ENCODE data around the gene C5orf15. TPM values are rescaled to one million over a fixed set of nuclear protein-coding genes. Genes with fewer than 3 reads are reported as not detected.

C5orf15 gene
- total RNA-seq, 1 experiment from 2014 or later: 28.8 TPM

DNA sequence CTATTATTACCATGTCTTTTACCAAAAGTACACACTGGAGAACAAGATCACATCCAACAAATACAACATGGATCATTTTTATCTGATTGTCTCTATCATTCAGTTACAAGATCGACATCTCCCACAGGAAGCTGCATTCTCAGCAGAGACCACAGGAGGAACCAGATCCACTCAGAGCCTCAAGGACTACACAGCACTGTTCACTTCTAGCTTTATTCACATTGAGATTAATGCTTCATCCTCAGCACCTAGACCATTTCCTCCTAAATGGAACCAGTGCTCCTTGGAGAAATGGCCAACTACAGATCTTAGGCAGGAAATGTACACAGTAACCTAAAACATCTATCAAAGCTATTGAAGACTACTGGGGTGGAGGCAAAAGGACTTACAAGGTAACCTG, 13.3 kb upstream of the C5orf15 start:
- ATAC-seq: peak; percentile 60; the same call in 1 of the 2 replicates
- Histone ChIP-seq H3K4me3 (replicated peaks in 1 of 2; ENCODE audit: low read depth in 1 of 2, low read length in 2 of 2) (no peak overlapping the region), H3K9me2 (ENCODE audit: insufficient read depth) (no peaks in the 10 kb centered on the region), H2AFZ (ENCODE audit: low read depth, low read length, poor library complexity, severe bottlenecking) (no peak overlapping the region), H3K9ac (ENCODE audit: low read length) (no peak overlapping the region), H3K27ac (ENCODE audit: low read depth, low read length) (no peak overlapping the region), H3K4me2 (ENCODE audit: low read length) (no peak overlapping the region), H3K79me2 (ENCODE audit: insufficient read depth, low read length) (peaks cover 86% of the 10 kb centered on the region), H3K4me1 (ENCODE audit: control insufficient read depth in 1 of 2, insufficient read depth in 2 of 2, low read length in 2 of 2) (no peaks in the 10 kb centered on the region), H3K9me3 (ENCODE audit: control insufficient read depth in 1 of 2, insufficient read depth in 1 of 2, low read depth in 1 of 2, low read length in 2 of 2) (no peaks in the 10 kb centered on the region), H3K36me3 (ENCODE audit: control insufficient read depth in 1 of 2, insufficient read depth in 2 of 2, low read length in 2 of 2) (peaks cover 47 to 50% of the 10 kb centered on the region in 2 experiments), H3K27me3 (ENCODE audit: insufficient read depth, low read length) (no peaks in the 10 kb centered on the region), H4K20me1 (ENCODE audit: insufficient read depth) (peaks cover 9% of the 10 kb centered on the region; the same call in 1 of the 2 replicates)
- no peak for TF ChIP-seq JUND (IDR thresholded peaks at IDR 0.05)
- TF ChIP-seq, protein P1, sequence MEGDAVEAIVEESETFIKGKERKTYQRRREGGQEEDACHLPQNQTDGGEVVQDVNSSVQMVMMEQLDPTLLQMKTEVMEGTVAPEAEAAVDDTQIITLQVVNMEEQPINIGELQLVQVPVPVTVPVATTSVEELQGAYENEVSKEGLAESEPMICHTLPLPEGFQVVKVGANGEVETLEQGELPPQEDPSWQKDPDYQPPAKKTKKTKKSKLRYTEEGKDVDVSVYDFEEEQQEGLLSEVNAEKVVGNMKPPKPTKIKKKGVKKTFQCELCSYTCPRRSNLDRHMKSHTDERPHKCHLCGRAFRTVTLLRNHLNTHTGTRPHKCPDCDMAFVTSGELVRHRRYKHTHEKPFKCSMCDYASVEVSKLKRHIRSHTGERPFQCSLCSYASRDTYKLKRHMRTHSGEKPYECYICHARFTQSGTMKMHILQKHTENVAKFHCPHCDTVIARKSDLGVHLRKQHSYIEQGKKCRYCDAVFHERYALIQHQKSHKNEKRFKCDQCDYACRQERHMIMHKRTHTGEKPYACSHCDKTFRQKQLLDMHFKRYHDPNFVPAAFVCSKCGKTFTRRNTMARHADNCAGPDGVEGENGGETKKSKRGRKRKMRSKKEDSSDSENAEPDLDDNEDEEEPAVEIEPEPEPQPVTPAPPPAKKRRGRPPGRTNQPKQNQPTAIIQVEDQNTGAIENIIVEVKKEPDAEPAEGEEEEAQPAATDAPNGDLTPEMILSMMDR (IDR thresholded peaks at IDR 0.05 in 2 of 3, conservative IDR thresholded peaks at IDR 0.05 in 1 of 3; ENCODE audit: borderline replicate concordance in 1 of 3, insufficient read depth in 1 of 3, low read depth in 2 of 3, low read length in 2 of 3): peak in 1 of 3 experiments; percentile 13; a peak in 2 of 6 replicates
- ChIA-PET POLR2A (no interaction called here), CTCF (interaction anchor here (1.3 kb wide), 1 partner anchor 16 kb away, joined by 6 read pairs; no protein-coding TSS in a partner anchor), RAD21 (ENCODE audit: low non-redundant PET in 1 of 2, low total read pairs in 2 of 2, uncharacterized antibody in 2 of 2, unreplicated experiment in 2 of 2) (no interaction called here)
- intact Hi-C loops (cut with micrococcal nuclease): no loop called here
- BruUV-seq (replicated peaks): no TSS peak
- DNase-seq (ENCODE audit: low read depth, low spot score): no peak

DNA sequence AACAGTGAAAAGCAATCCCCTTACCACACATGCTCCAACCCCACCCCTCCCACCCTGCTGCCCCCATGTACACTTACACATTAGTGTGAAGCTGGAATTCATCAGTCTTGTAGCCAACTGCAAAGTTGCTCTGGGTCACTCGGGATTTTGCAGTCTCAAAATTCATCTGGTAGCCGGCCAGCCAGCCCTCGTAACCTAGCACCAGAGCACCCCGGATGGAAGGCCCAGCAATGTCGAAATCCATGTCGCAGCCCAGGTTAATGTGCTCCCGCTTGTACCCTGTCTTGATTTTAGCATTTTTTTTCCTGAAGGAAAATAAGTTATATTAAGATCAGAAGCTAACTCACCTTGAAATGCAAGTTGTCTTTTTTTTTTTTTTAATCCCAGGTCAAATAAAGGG, 12.2 kb upstream of the C5orf15 start:
- H3K9me2 ChIP-seq (ENCODE audit: insufficient read depth): no peaks in the 10 kb centered on the region
- POLR2A ChIA-PET: no interaction called here
- H3K36me3 ChIP-seq (ENCODE audit: control insufficient read depth in 1 of 2, insufficient read depth in 2 of 2, low read length in 2 of 2): peaks cover 42 to 48% of the 10 kb centered on the region in 2 experiments
- H3K4me2 ChIP-seq (ENCODE audit: low read length): no peak overlapping the region
- peaks cover 9% of the 10 kb centered on the region; the same call in 1 of the 2 replicates for H4K20me1 ChIP-seq (ENCODE audit: insufficient read depth)
- ATAC-seq: no peak
- H3K27ac ChIP-seq (ENCODE audit: low read depth, low read length): no peak overlapping the region
- H3K27me3 ChIP-seq (ENCODE audit: insufficient read depth, low read length): no peaks in the 10 kb centered on the region
- H3K9me3 ChIP-seq (ENCODE audit: control insufficient read depth in 1 of 2, insufficient read depth in 1 of 2, low read depth in 1 of 2, low read length in 2 of 2): no peaks in the 10 kb centered on the region
- RAD21 ChIA-PET (ENCODE audit: low non-redundant PET in 1 of 2, low total read pairs in 2 of 2, uncharacterized antibody in 2 of 2, unreplicated experiment in 2 of 2): interaction anchor here in 1 of 2 experiments (1.2 kb wide), 1 partner anchor 15 kb away, joined by 4 read pairs; no protein-coding TSS in a partner anchor
- DNase-seq (ENCODE audit: low read depth, low spot score): no peak
- peaks cover 78% of the 10 kb centered on the region for H3K79me2 ChIP-seq (ENCODE audit: insufficient read depth, low read length)
- H3K4me3 ChIP-seq (replicated peaks in 1 of 2; ENCODE audit: low read depth in 1 of 2, low read length in 2 of 2): no peak overlapping the region
- H3K9ac ChIP-seq (ENCODE audit: low read length): no peak overlapping the region
- CTCF ChIA-PET: interaction anchor here (1.2 to 1.3 kb wide), 2 partner anchors 17 to 557 kb away, joined by 3 to 6 read pairs; no protein-coding TSS in a partner anchor
- H2AFZ ChIP-seq (ENCODE audit: low read depth, low read length, poor library complexity, severe bottlenecking): no peak overlapping the region
- no TSS peak for BruUV-seq (replicated peaks)
- no peaks in the 10 kb centered on the region for H3K4me1 ChIP-seq (ENCODE audit: control insufficient read depth in 1 of 2, insufficient read depth in 2 of 2, low read length in 2 of 2)
- intact Hi-C loops (cut with micrococcal nuclease): no loop called here
- TF ChIP-seq EZH2 (IDR thresholded peaks at IDR 0.05) (no peak), FOSL1 (IDR thresholded peaks at IDR 0.05; ENCODE audit: low read depth) (no peak), SIN3A (IDR thresholded peaks at IDR 0.05; ENCODE audit: low read depth) (no peak), ZFX (IDR thresholded peaks at IDR 0.05) (no peak), SRF (IDR thresholded peaks at IDR 0.05; ENCODE audit: low read depth) (no peak), SP1 (IDR thresholded peaks at IDR 0.05; ENCODE audit: low read depth) (no peak), POLR2A (IDR thresholded peaks at IDR 0.05; ENCODE audit: borderline replicate concordance, extremely low read depth, insufficient read depth, insufficient read length) (no peak), EGR1 (IDR thresholded peaks at IDR 0.05; ENCODE audit: low read depth) (no peak), TCF7L2 (IDR thresholded peaks at IDR 0.05; ENCODE audit: borderline replicate concordance, extremely low read depth, insufficient read depth, insufficient read length) (no peak), POLR2AphosphoS5 (IDR thresholded peaks at IDR 0.05; ENCODE audit: low read depth, low read length) (no peak)
- TF ChIP-seq, protein P1 (IDR thresholded peaks at IDR 0.05 in 2 of 3, conservative IDR thresholded peaks at IDR 0.05 in 1 of 3; ENCODE audit: borderline replicate concordance in 1 of 3, insufficient read depth in 1 of 3, low read depth in 2 of 3, low read length in 2 of 3): no peak
- TF ChIP-seq, protein P2, sequence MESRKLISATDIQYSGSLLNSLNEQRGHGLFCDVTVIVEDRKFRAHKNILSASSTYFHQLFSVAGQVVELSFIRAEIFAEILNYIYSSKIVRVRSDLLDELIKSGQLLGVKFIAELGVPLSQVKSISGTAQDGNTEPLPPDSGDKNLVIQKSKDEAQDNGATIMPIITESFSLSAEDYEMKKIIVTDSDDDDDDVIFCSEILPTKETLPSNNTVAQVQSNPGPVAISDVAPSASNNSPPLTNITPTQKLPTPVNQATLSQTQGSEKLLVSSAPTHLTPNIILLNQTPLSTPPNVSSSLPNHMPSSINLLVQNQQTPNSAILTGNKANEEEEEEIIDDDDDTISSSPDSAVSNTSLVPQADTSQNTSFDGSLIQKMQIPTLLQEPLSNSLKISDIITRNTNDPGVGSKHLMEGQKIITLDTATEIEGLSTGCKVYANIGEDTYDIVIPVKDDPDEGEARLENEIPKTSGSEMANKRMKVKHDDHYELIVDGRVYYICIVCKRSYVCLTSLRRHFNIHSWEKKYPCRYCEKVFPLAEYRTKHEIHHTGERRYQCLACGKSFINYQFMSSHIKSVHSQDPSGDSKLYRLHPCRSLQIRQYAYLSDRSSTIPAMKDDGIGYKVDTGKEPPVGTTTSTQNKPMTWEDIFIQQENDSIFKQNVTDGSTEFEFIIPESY (IDR thresholded peaks at IDR 0.05; ENCODE audit: extremely low read depth, insufficient replicate concordance, low read length): no peak
- TF ChIP-seq, protein P3, sequence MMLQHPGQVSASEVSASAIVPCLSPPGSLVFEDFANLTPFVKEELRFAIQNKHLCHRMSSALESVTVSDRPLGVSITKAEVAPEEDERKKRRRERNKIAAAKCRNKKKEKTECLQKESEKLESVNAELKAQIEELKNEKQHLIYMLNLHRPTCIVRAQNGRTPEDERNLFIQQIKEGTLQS (IDR thresholded peaks at IDR 0.05): no peak

All from HCT116 (cell line).